ENCODE results near the gene LTB.
A peak's percentile ranks its signal among the peaks of the same experiment; 100 is the strongest.

The LTB gene

DNA sequence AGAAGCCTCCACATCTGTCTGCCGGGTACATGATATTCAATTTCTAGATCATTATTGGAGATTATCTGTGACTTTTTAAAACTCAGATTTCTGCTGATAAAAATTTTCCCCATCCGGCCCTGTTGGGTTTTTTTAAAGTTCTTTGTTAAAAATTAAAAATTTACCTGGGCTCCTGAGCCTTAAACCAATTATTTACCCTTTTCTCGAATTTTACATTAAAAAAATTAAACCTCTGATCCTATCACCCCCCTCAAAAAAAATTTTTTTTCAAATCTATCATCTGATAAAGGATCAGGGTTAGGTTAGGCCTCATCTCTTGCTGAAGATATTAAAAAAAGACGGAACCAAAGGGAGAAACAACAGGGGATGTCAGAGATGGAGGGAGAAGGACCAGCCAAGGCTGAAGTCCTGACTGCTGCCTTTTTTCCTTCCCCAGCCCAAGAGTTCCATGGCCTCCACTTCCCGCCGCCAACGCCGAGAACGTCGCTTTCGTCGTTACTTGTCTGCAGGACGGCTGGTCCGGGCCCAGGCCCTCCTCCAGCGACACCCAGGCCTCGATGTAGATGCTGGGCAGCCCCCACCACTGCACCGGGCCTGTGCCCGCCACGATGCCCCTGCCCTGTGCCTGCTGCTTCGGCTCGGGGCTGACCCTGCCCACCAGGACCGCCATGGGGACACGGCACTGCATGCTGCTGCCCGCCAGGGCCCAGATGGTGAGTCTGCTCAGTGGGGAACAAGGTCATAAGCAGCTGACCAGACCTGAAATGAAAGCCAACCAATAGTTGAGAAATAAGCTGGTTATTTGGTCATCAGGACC is 34.3 kb downstream of the LTB start:
- no peak for DNase-seq (ENCODE audit: extremely low spot score)
- CTCF ChIA-PET = interaction anchor here (0.7 to 3.7 kb wide), 3 partner anchors 33 to 90 kb away, joined by 4 to 61 read pairs (median 7); no protein-coding TSS in a partner anchor
- TF ChIP-seq FOXM1 (IDR thresholded peaks at IDR 0.05; ENCODE audit: borderline replicate concordance) (no peak), LEF1 (IDR thresholded peaks at IDR 0.05; ENCODE audit: borderline replicate concordance) (no peak), SP1 (IDR thresholded peaks at IDR 0.05) (no peak), SUZ12 (IDR thresholded peaks at IDR 0.05) (no peak), ARNT (IDR thresholded peaks at IDR 0.05) (no peak), HDGF (IDR thresholded peaks at IDR 0.05; ENCODE audit: borderline replicate concordance) (no peak)
- POLR2A ChIA-PET = interaction anchor here (0.6 to 8.1 kb wide), 16 partner anchors 9 to 295 kb away, joined by 3 to 91 read pairs (median 4); partner anchors contain the start of genes BAG6, HSPA1B, LSM2 and MCCD1

DNA sequence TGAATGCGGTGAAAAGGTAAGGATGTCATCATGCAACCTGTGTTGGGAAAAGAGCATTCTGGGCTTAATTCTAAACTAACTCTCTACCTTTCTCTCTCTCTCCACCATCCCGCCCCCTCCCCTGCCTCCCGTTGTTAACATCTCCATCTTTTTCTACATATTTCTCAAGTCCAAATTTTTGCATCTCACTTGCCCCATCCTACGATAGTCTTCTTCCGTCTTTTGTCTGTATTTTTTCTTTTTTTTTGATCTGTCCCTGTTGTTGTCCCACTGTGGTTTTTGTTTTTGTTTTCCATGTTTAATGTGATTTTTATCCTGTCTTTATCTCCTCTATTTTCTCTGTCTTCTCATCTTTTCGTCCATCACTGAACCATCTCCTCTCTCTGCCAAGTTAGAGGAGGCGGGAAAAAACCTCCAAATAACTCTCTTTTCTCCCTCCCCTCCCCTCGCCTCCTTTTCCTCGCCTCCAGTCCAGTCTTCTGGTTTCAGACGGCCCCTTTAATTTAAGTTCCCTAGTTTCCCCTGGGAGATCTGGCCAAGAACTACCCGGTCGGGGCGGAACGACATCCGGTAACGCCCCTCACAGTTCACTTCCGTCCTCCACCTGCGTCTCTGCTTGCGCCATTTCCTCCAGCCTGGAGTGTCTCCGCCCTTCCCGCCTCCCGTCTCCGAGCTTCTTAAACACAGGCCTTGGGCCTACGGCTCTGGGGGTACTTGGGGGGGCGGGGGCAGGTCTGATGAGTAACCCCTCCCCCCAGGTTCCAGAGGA is 35.1 kb downstream of the LTB start, which contains the start of gene NFKBIL1:
Gene NFKBIL1, plus strand, starts transcription at position 651 of the 769 bp plus-strand sequence. Its CDS starts 87 bp downstream, at position 738.
- CTCF ChIA-PET = interaction anchor here (0.7 to 3.7 kb wide), 3 partner anchors 51 to 91 kb away, joined by 4 to 61 read pairs (median 6); no protein-coding TSS in a partner anchor
- DNase-seq (ENCODE audit: extremely low spot score) = peak; percentile 94
- POLR2A ChIA-PET = interaction anchor here (0.5 to 8.1 kb wide), 21 partner anchors 12 to 402 kb away, joined by 3 to 91 read pairs (median 3); partner anchors contain the start of genes BAG6, C6orf47, HSPA1B and LSM2
- TF ChIP-seq, protein P1, sequence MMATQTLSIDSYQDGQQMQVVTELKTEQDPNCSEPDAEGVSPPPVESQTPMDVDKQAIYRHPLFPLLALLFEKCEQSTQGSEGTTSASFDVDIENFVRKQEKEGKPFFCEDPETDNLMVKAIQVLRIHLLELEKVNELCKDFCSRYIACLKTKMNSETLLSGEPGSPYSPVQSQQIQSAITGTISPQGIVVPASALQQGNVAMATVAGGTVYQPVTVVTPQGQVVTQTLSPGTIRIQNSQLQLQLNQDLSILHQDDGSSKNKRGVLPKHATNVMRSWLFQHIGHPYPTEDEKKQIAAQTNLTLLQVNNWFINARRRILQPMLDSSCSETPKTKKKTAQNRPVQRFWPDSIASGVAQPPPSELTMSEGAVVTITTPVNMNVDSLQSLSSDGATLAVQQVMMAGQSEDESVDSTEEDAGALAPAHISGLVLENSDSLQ (IDR thresholded peaks at IDR 0.05) = peak; percentile 77
- TF ChIP-seq LEF1 (IDR thresholded peaks at IDR 0.05; ENCODE audit: borderline replicate concordance) (no peak), TARDBP (IDR thresholded peaks at IDR 0.05) (no peak), HDGF (IDR thresholded peaks at IDR 0.05; ENCODE audit: borderline replicate concordance) (no peak), NFRKB (IDR thresholded peaks at IDR 0.05) (0 out of 2 replicates have a peak, but pooled peaks have one; percentile 15), BHLHE40 (IDR thresholded peaks at IDR 0.05; ENCODE audit: borderline replicate concordance) (no peak), ARNT (IDR thresholded peaks at IDR 0.05) (no peak), L3MBTL2 (conservative IDR thresholded peaks at IDR 0.05) (no peak), SUZ12 (IDR thresholded peaks at IDR 0.05) (no peak), FOXK2 (IDR thresholded peaks at IDR 0.05) (no peak), FOXA1 (IDR thresholded peaks at IDR 0.05) (no peak), ELF4 (IDR thresholded peaks at IDR 0.05) (peak; percentile 55), FOXM1 (IDR thresholded peaks at IDR 0.05; ENCODE audit: borderline replicate concordance) (0 out of 2 replicates have a peak, but pooled peaks have one; percentile 56), SP1 (IDR thresholded peaks at IDR 0.05) (no peak), CTBP1 (IDR thresholded peaks at IDR 0.05; ENCODE audit: borderline replicate concordance) (peak; percentile 79), ZNF384 (IDR thresholded peaks at IDR 0.05) (no peak)

DNA sequence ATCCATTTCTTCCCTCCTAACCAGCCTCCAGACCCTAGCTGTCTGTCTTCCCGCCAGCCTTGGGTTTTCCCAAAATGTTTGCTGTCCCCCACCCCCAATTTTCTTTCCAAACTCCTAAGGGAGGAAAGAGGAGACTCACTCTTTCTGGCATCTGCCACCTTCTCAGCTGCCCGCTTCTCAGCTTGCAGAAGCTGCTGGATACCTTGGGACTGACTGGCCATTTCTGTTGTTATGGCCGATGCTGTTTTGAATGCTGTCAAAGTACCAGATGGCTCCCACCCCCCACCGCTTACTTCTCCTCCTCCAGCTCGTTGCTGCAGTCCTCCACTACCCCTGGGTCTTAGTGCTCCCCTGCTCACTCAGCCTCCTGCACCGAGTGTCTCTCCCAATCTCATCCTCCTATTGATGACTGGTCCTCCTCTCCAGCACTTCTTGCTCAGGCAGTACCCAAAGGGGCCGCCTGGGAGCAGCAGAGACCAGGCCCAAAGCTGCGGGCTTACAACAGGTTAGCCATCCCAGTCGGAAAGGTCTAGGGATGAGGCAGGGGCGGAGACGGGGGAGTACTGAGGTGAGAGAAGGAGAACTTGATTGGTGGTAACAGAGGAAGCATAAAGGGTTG is 35.8 kb downstream of the LTB start, which contains the start of gene ATP6V1G2:
Gene ATP6V1G2, minus strand, starts transcription at position 270 of the 619 bp plus-strand sequence. Its CDS starts 49 bp downstream, at position 221.
- ChIA-PET CTCF (interaction anchor here (0.6 to 3.7 kb wide), 7 partner anchors 15 to 105 kb away, joined by 3 to 61 read pairs (median 4); no protein-coding TSS in a partner anchor), POLR2A (interaction anchor here (0.9 to 8.1 kb wide), 11 partner anchors 17 to 261 kb away, joined by 3 to 91 read pairs (median 5); partner anchors contain the start of genes C6orf47, LSM2, MCCD1 and MSH5)
- DNase-seq (ENCODE audit: extremely low spot score) = peak; percentile 79
- no peak for TF ChIP-seq HDGF (IDR thresholded peaks at IDR 0.05; ENCODE audit: borderline replicate concordance)
- no peak for TF ChIP-seq LEF1 (IDR thresholded peaks at IDR 0.05; ENCODE audit: borderline replicate concordance)
- TF ChIP-seq, protein P1 (IDR thresholded peaks at IDR 0.05) = 0 out of 2 replicates have a peak, but pooled peaks have one; percentile 8
- no peak for TF ChIP-seq ZNF384 (IDR thresholded peaks at IDR 0.05)
- no peak for TF ChIP-seq TARDBP (IDR thresholded peaks at IDR 0.05)
- no peak for TF ChIP-seq FOXM1 (IDR thresholded peaks at IDR 0.05; ENCODE audit: borderline replicate concordance)
- TF ChIP-seq FOXK2 (IDR thresholded peaks at IDR 0.05) = no peak
- TF ChIP-seq NFRKB (IDR thresholded peaks at IDR 0.05) = no peak
- TF ChIP-seq SUZ12 (IDR thresholded peaks at IDR 0.05) = no peak
- no peak for TF ChIP-seq SP1 (IDR thresholded peaks at IDR 0.05)
- peak; percentile 88 for TF ChIP-seq CTBP1 (IDR thresholded peaks at IDR 0.05; ENCODE audit: borderline replicate concordance)
- TF ChIP-seq BHLHE40 (IDR thresholded peaks at IDR 0.05; ENCODE audit: borderline replicate concordance) = no peak
- TF ChIP-seq ELF4 (IDR thresholded peaks at IDR 0.05) = 0 out of 2 replicates have a peak, but pooled peaks have one; percentile 17
- no peak for TF ChIP-seq FOXA1 (IDR thresholded peaks at IDR 0.05)
- no peak for TF ChIP-seq L3MBTL2 (conservative IDR thresholded peaks at IDR 0.05)
- TF ChIP-seq ARNT (IDR thresholded peaks at IDR 0.05) = no peak

DNA sequence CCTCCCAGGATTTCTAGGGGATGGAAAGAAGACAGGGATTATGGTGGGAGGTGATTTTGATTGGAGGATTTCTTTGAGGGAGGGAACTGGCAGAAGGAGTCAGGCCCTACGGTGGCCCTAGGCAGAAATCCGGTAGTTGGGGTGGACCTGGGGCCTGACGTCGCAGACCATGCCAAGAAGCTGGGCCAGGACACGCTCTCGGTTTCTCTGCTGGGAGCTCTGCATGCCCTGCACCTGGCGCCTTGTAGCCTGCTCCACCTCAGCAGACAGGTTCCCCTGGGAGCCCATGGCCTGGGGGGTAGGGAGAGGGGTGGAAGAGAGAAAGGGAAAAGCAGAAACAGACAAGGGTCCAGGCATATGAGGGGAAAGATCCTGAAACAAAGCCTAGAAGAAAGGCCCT is 36.9 kb downstream of the LTB start:
- ChIA-PET CTCF (no interaction called here), POLR2A (interaction anchor here (2.4 to 8.1 kb wide), 3 partner anchors 52 to 77 kb away, joined by 13 to 91 read pairs (median 15); no protein-coding TSS in a partner anchor)
- TF ChIP-seq TARDBP (IDR thresholded peaks at IDR 0.05) = no peak
- no peak for TF ChIP-seq HDGF (IDR thresholded peaks at IDR 0.05; ENCODE audit: borderline replicate concordance)
- no peak for TF ChIP-seq NFRKB (IDR thresholded peaks at IDR 0.05)
- DNase-seq (ENCODE audit: extremely low spot score) = no peak

DNA sequence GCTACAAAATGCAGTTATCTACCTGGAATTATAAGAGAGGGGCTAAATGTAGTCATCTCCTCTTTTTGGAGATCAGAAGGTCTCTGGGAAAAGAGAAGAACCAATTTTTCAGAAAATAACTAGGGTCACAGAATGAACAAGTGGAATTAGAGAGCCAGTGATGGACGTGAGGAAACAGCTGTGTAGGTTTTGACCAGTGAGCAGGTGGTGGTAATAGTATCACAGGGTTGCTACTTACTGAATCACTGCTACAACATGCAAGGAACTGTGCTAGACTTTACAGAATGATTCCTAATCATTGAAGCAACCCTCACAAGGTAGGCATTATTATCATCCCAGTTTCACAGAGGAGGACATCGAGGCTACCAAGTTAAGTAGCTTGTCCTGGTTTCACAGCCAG is 37.5 kb downstream of the LTB start:
- ChIA-PET CTCF (no interaction called here), POLR2A (interaction anchor here (4.1 to 8.1 kb wide), 2 partner anchors 52 to 77 kb away, joined by 15 to 91 read pairs; no protein-coding TSS in a partner anchor)
- no peak for TF ChIP-seq FOXM1 (IDR thresholded peaks at IDR 0.05; ENCODE audit: borderline replicate concordance)
- no peak for TF ChIP-seq ARNT (IDR thresholded peaks at IDR 0.05)
- TF ChIP-seq SP1 (IDR thresholded peaks at IDR 0.05) = no peak
- no peak for TF ChIP-seq TARDBP (IDR thresholded peaks at IDR 0.05)
- no peak for TF ChIP-seq NFRKB (IDR thresholded peaks at IDR 0.05)
- TF ChIP-seq HDGF (IDR thresholded peaks at IDR 0.05; ENCODE audit: borderline replicate concordance) = no peak
- TF ChIP-seq, protein P1 (IDR thresholded peaks at IDR 0.05) = no peak
- no peak for TF ChIP-seq FOXA1 (IDR thresholded peaks at IDR 0.05)
- no peak for TF ChIP-seq ELF4 (IDR thresholded peaks at IDR 0.05)
- TF ChIP-seq SUZ12 (IDR thresholded peaks at IDR 0.05) = no peak
- TF ChIP-seq CTBP1 (IDR thresholded peaks at IDR 0.05; ENCODE audit: borderline replicate concordance) = no peak
- no peak for TF ChIP-seq LEF1 (IDR thresholded peaks at IDR 0.05; ENCODE audit: borderline replicate concordance)
- TF ChIP-seq ZNF384 (IDR thresholded peaks at IDR 0.05) = no peak
- no peak for TF ChIP-seq FOXK2 (IDR thresholded peaks at IDR 0.05)
- TF ChIP-seq BHLHE40 (IDR thresholded peaks at IDR 0.05; ENCODE audit: borderline replicate concordance) = no peak
- no peak for TF ChIP-seq L3MBTL2 (conservative IDR thresholded peaks at IDR 0.05)
- no peak for DNase-seq (ENCODE audit: extremely low spot score)
